Skin epidermis (tissue), 12 donors: ENCODE measurements around the gene ZNF611.
"Not testable (repeated sequence)": the region's sequence is repeated elsewhere in the genome, so short reads cannot be mapped to it uniquely, and the experiment has no call there.

Experiments
- H3K27ac ChIP-seq, 21 experiments: fragments of 200-600 bp; sonication (generic) in 11 of 21; one replicate each; pipeline ENCODE4 v1.5.0; 2020; ENCODE audit warnings: mild to moderate bottlenecking in 3 of 21, inconsistent platforms in 2 of 21, moderate library complexity in 2 of 21
- H3K4me3 ChIP-seq, 7 experiments: fragments of 200-600 bp; sonication (generic) in 2 of 7; one replicate each; pipeline ENCODE4 v1.5.0; 2020; ENCODE audit warnings: inconsistent platforms in 2 of 7, mild to moderate bottlenecking in 2 of 7, moderate library complexity in 1 of 7

ZNF611 gene

GRCh38 chr19:52734893-52735661 lies at the start of gene ZNF611:
Gene ZNF611 (minus strand): TSS chr19:52735044. CDS start chr19:52715894, 19,150 bp downstream.
- peak within 1 kb of the TSS; percentile 70 to 93 (median 87) for H3K27ac ChIP-seq
- H3K4me3 ChIP-seq: peak within 1 kb of the TSS; percentile 66 to 94 (median 82)

GRCh38 chr19:52782864-52783263 lies 48.0 kb upstream of the ZNF611 start:
- not testable (repeated sequence) for H3K27ac ChIP-seq

GRCh38 chr19:52778811-52779210 lies 44.0 kb upstream of the ZNF611 start:
- H3K4me3 ChIP-seq: no peak overlapping the region
- H3K27ac ChIP-seq: no peak overlapping the region

More at GRCh38 chr19:52782864-52783263, 48.0 kb upstream of the ZNF611 start:
- H3K4me3 ChIP-seq: not testable (repeated sequence)

GRCh38 chr19:52756447-52756846 lies 21.6 kb upstream of the ZNF611 start:
- not testable (repeated sequence) for H3K4me3 ChIP-seq, H3K27ac ChIP-seq

GRCh38 chr19:52749780-52750179 lies 14.9 kb upstream of the ZNF611 start:
- Histone ChIP-seq H3K27ac (no peak overlapping the region), H3K4me3 (no peak overlapping the region)

GRCh38 chr19:52748336-52748950 lies 13.6 kb upstream of the ZNF611 start:
- Histone ChIP-seq H3K27ac (peak overlapping the region in 1 of 21 experiments; percentile 10), H3K4me3 (no peak overlapping the region)

- H3K27ac ChIP-seq, H3K4me3 ChIP-seq: not testable (repeated sequence)
Observed at GRCh38 chr19:52745919-52746318, 11.1 kb upstream of the ZNF611 start.

GRCh38 chr19:52743091-52743490 lies 8.2 kb upstream of the ZNF611 start:
- Histone ChIP-seq H3K27ac (no peak overlapping the region), H3K4me3 (no peak overlapping the region)

GRCh38 chr19:52742516-52742915 lies 7.7 kb upstream of the ZNF611 start:
- Histone ChIP-seq H3K4me3 (no peak overlapping the region), H3K27ac (no peak overlapping the region)

GRCh38 chr19:52741951-52742485 lies 7.2 kb upstream of the ZNF611 start:
- no peak overlapping the region for H3K4me3 ChIP-seq
- H3K27ac ChIP-seq: no peak overlapping the region

GRCh38 chr19:52741371-52741770 lies 6.5 kb upstream of the ZNF611 start:
- not testable (repeated sequence) for H3K4me3 ChIP-seq, H3K27ac ChIP-seq

GRCh38 chr19:52739576-52739975 lies 4.7 kb upstream of the ZNF611 start:
- Histone ChIP-seq H3K27ac (no peak overlapping the region), H3K4me3 (no peak overlapping the region)

GRCh38 chr19:52735734-52736133 lies 890 bp upstream of the ZNF611 start:
- Histone ChIP-seq H3K4me3 (no peak overlapping the region), H3K27ac (peak overlapping the region in 20 of 21 experiments; percentile 28 to 93 (median 86))

GRCh38 chr19:52734331-52734892 lies 432 bp downstream of the ZNF611 start:
- Histone ChIP-seq H3K4me3 (peak overlapping the region; percentile 66 to 94 (median 82)), H3K27ac (peak overlapping the region; percentile 70 to 93 (median 87))

GRCh38 chr19:52726051-52726450 lies 8.8 kb downstream of the ZNF611 start:
- H3K4me3 ChIP-seq, H3K27ac ChIP-seq: not testable (repeated sequence)

- H3K27ac ChIP-seq: no peak overlapping the region
- H3K4me3 ChIP-seq: no peak overlapping the region
Observed at GRCh38 chr19:52725528-52725961, 9.3 kb downstream of the ZNF611 start.

GRCh38 chr19:52724701-52725514 lies 9.9 kb downstream of the ZNF611 start:
- no peak overlapping the region for H3K27ac ChIP-seq
- H3K4me3 ChIP-seq: no peak overlapping the region

GRCh38 chr19:52723907-52724598 lies 10.8 kb downstream of the ZNF611 start:
- H3K4me3 ChIP-seq, H3K27ac ChIP-seq: not testable (repeated sequence)
